Stimulated activated naive B cell treated with anti-CD40 and anti-IgM and Interleukin-4, amounts not matched to agents 10 μg/mL and 1 μg/mL and 100 μg/mL, for 72 hours (primary cell): ENCODE data around the gene GRAP.
A peak's percentile ranks its signal among the peaks of the same experiment; 100 is the strongest.
"Not testable (repeated sequence)": the region's sequence is repeated elsewhere in the genome, so short reads cannot be mapped to it uniquely, and the experiment has no call there.

Experiments used
- ATAC-seq, 2 donors: fragments of 150-1000 bp; cut with Tn5 transposase; replicated peaks; 2 replicates each; pipeline ENCODE4 v1.10.0; 2021; ENCODE audit warnings: moderate library complexity in 1 of 2
- DNase-seq: peaks from one replicate; pipeline ENCODE4 v3.0.0; 2021
- H3K27ac Mint-ChIP-seq: one replicate; pipeline ENCODE4 v1.8.0; 2022; ENCODE audit warnings: mild to moderate bottlenecking, mixed read lengths
- H3K27me3 Mint-ChIP-seq, 2 donors: one replicate each; pipeline ENCODE4 v1.8.0; 2022; ENCODE audit warnings: mixed read lengths in 2 of 2
- H3K36me3 Mint-ChIP-seq, 2 donors: one replicate each; pipeline ENCODE4 v1.8.0; 2022; ENCODE audit warnings: mixed read lengths in 2 of 2, mild to moderate bottlenecking in 1 of 2
- H3K4me1 Mint-ChIP-seq, 2 donors: one replicate each; pipeline ENCODE4 v1.8.0; 2022; ENCODE audit warnings: mixed read lengths in 2 of 2, mild to moderate bottlenecking in 1 of 2
- H3K4me3 Mint-ChIP-seq, 2 donors: one replicate each; pipeline ENCODE4 v1.8.0; 2022; ENCODE audit warnings: mild to moderate bottlenecking in 2 of 2, mixed read lengths in 2 of 2, moderate library complexity in 1 of 2
- H3K9me3 Mint-ChIP-seq, 2 donors: one replicate each; pipeline ENCODE4 v1.8.0; 2022; ENCODE audit warnings: mixed read lengths in 2 of 2, mild to moderate bottlenecking in 1 of 2

Gene GRAP

GRCh38 chr17:19062009-19062717 is 15.4 kb upstream of the GRAP start:
- not testable (repeated sequence) for H3K27me3 Mint-ChIP-seq, H3K4me1 Mint-ChIP-seq, H3K36me3 Mint-ChIP-seq, H3K9me3 Mint-ChIP-seq
- Mint-ChIP-seq H3K4me3 (peak overlapping the region in 1 of 2 donors; percentile 16), H3K27ac (peak overlapping the region; percentile 71)
- peak; percentile 79 to 81 for ATAC-seq
- peak; percentile 98 for DNase-seq

DNA sequence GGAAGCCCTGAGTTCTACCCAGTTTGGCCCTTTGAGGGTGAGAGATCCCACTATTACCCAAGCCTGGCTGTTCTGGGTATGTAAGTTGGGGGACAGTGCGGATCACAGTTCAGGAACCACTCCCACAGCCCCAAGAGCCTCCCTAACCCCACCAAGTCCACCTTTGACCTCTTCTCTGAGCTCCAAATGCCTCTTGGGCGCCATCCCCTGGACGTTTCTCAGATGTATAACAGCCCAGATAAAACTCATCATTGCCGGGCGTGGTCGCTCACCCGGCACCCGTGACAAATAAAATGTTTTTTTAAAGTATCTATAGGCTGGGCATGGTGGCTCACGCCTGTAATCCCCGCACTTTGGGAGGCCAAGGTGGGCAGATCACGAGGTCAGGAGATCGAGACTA is 8.7 kb upstream of the GRAP start:
- not testable (repeated sequence) for H3K9me3 Mint-ChIP-seq, H3K4me3 Mint-ChIP-seq, H3K36me3 Mint-ChIP-seq, H3K27me3 Mint-ChIP-seq, DNase-seq, H3K27ac Mint-ChIP-seq, H3K4me1 Mint-ChIP-seq
- peak; percentile 94 to 96 for ATAC-seq

DNA sequence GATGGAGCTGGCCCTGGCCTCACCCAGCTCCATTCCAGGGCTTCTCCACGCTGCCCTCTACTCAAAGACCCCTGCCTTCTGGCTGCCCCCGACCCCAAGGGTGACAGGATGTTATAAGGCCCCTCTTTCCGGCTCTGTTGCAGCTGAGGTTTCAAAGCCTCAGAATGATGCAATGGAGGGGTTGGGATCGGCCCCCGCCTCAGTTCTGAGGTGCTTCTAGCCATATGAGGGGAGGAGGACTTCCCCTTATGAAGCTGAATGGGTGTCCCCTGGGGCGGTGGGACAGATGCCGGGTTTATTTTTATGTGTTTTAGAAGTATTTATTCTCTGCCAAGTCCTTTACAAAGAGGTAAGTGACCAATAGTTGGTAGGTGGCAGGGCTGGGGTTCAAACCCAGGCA is 2.1 kb upstream of the GRAP start:
- not testable (repeated sequence) for H3K9me3 Mint-ChIP-seq, H3K27ac Mint-ChIP-seq, H3K4me3 Mint-ChIP-seq, DNase-seq, H3K4me1 Mint-ChIP-seq, H3K27me3 Mint-ChIP-seq, H3K36me3 Mint-ChIP-seq
- ATAC-seq, result peak; percentile 24 to 32

- not testable (repeated sequence) for H3K27me3 Mint-ChIP-seq, H3K36me3 Mint-ChIP-seq, H3K27ac Mint-ChIP-seq, DNase-seq, H3K4me1 Mint-ChIP-seq, H3K9me3 Mint-ChIP-seq, ATAC-seq, H3K4me3 Mint-ChIP-seq
Observed at GRCh38 chr17:19047510-19047909, 753 bp upstream of the GRAP start.

DNA sequence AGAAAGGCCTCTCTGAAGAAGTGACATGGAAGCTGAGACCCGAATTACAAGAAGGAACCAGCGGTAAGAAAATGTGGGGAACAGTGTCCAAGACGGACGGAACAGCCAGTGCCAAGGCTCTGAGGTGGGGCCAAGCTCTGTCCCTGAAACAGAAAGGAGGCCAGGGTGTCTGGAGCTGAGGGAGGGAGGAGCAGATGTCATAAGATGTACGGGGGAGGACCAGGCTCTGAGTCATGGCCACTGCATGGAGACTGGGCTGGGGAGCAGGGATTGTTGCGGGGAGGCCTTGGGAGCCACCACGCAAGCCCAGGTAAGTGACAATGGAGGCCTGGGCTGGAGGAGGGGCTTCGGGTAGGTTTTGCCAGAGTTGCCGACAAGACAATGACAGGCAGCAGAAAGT is 2.1 kb downstream of the GRAP start:
- not testable (repeated sequence) for H3K4me3 Mint-ChIP-seq, ATAC-seq, H3K27ac Mint-ChIP-seq, H3K36me3 Mint-ChIP-seq, H3K9me3 Mint-ChIP-seq, H3K27me3 Mint-ChIP-seq, DNase-seq, H3K4me1 Mint-ChIP-seq

GRCh38 chr17:19043032-19043431 is 3.7 kb downstream of the GRAP start:
- H3K27me3 Mint-ChIP-seq, H3K4me1 Mint-ChIP-seq, H3K27ac Mint-ChIP-seq: not testable (repeated sequence)

DNA sequence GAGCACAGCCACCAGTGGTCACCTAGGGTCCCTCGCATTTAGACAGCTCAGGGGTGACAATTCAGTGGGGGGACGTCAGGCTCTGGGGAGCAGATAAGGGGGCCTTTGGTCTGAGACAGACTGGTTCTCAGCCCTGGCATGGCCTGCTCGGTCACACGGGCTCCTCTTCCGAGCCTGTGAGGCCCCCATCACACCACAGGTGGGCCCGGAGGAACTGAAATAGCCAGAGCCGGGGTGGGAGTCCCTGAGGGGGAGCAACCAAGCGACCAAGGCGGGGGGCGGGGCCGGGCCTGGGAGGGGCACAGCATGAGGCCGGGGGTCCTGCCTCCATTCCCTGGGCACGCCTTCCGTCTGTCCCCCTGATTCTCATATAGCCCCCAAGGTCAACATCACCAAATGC is 4.4 kb downstream of the GRAP start:
- not testable (repeated sequence) for H3K27ac Mint-ChIP-seq, H3K36me3 Mint-ChIP-seq, H3K9me3 Mint-ChIP-seq, H3K4me1 Mint-ChIP-seq, H3K4me3 Mint-ChIP-seq, H3K27me3 Mint-ChIP-seq, DNase-seq
- peak; percentile 43 to 59 for ATAC-seq

More at GRCh38 chr17:19043032-19043431, 3.7 kb downstream of the GRAP start:
- H3K36me3 Mint-ChIP-seq, H3K9me3 Mint-ChIP-seq, H3K4me3 Mint-ChIP-seq, DNase-seq: not testable (repeated sequence)
- ATAC-seq, result peak; percentile 6 to 13

- H3K4me3 Mint-ChIP-seq, DNase-seq, H3K36me3 Mint-ChIP-seq, H3K4me1 Mint-ChIP-seq, H3K9me3 Mint-ChIP-seq, H3K27me3 Mint-ChIP-seq, ATAC-seq, H3K27ac Mint-ChIP-seq: not testable (repeated sequence)
Observed at GRCh38 chr17:19041871-19042270, 4.9 kb downstream of the GRAP start.

DNA sequence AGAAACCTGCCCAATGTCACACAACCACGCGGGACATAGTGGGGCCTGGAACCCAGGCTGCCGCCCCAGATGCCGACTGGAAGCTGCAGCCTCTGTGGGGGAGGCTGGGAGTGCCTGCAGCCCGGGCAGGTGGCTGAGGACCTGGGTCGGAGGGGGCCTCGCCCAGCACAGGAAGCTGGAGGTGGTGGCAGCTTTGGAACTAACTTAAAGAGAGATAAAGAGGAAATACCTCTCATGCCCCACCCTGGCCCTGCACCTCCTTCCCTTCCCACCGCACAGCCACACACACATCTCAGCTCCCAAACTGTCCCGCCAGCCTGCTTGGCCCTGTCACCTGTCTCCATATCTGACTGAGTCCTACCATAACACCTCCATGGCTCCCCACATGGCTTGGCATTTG is 6.4 kb downstream of the GRAP start:
- not testable (repeated sequence) for H3K27me3 Mint-ChIP-seq, H3K27ac Mint-ChIP-seq, ATAC-seq, DNase-seq, H3K36me3 Mint-ChIP-seq, H3K4me1 Mint-ChIP-seq, H3K9me3 Mint-ChIP-seq, H3K4me3 Mint-ChIP-seq

- H3K27ac Mint-ChIP-seq, DNase-seq, H3K9me3 Mint-ChIP-seq, H3K27me3 Mint-ChIP-seq, H3K4me1 Mint-ChIP-seq, H3K4me3 Mint-ChIP-seq, H3K36me3 Mint-ChIP-seq: not testable (repeated sequence)
- ATAC-seq, result peak; percentile 49 to 54
Observed at GRCh38 chr17:19038730-19039129, 8.0 kb downstream of the GRAP start.

DNA sequence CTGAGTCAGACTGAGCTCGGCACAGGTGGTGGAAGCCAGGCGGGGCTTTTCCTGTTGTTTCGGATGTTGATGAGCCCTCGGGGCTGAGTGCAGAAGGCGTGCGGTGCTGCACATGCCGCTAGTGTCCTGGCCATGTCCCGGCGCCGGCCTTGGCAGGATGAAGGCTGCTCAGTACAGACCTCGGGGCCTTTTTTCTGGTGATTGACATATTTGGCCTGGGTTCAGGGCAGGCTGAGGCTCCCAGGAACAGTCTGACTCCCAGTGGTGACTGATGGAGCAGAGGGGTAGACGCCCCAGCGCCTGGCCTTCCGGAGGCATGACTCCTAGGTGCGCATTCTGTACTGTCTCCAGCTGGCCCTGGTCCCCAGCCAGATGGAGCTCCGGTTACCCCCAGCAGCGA is 8.8 kb downstream of the GRAP start:
- not testable (repeated sequence) for DNase-seq, H3K4me3 Mint-ChIP-seq, H3K9me3 Mint-ChIP-seq, H3K27ac Mint-ChIP-seq, H3K27me3 Mint-ChIP-seq, H3K4me1 Mint-ChIP-seq, H3K36me3 Mint-ChIP-seq
- peak; percentile 10 to 23 for ATAC-seq

- not testable (repeated sequence) for H3K27ac Mint-ChIP-seq, H3K4me3 Mint-ChIP-seq, DNase-seq, H3K27me3 Mint-ChIP-seq, H3K36me3 Mint-ChIP-seq, ATAC-seq, H3K9me3 Mint-ChIP-seq, H3K4me1 Mint-ChIP-seq
Observed at GRCh38 chr17:19037547-19037946, 9.2 kb downstream of the GRAP start.

DNA sequence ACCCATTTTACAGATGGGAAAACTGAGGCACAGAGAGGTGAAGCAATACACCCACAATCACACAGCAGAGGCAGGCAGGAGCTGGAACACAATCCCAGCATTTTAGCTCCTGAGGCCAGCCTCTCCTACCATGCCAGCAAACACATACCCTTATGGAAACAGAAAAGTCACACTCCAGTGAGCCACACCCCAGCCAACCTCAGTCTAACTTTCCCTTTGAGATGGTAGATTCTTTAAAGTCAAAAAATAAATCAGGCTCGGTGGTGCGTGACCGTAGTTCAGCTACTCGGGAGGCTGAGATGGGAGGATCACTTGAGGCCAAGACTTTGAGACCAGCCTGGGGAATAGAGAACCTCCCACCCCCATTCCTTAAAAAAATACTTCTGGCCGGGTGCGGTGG is 10.6 kb downstream of the GRAP start:
- not testable (repeated sequence) for DNase-seq, H3K27ac Mint-ChIP-seq, H3K4me3 Mint-ChIP-seq, H3K36me3 Mint-ChIP-seq, H3K9me3 Mint-ChIP-seq, H3K27me3 Mint-ChIP-seq, H3K4me1 Mint-ChIP-seq
- ATAC-seq, result peak; percentile 52 to 63

DNA sequence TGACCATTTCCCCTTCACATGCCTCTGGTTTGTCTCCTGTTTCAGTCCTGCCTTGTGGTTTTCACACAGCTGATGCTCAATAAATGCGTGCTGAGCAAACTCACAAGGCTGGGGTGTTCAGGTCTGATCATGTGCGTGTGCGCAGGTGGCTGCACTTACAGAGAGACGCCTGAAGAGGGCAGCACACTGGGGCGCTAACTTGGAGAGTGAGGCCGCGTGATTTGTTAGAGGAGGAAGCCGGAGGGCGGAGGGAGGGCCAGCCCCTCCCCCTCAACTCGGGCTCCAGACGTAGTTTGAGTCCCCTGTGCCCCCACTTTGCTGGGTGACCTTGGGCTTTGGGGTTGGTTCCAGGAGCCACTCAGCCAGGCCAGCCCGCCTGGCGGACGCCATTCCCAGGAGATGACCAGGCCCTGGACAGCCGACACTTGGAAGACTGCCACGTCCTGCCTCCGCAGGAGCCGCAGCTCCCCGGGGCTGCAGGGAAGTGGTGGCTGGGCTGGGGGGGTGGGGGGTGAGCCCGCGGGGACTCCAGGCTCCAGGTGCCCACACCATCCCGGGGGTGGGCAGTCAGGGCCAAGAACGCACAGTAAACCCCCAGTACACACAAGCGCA is 14.3 kb downstream of the GRAP start:
- DNase-seq, H3K27ac Mint-ChIP-seq, H3K4me1 Mint-ChIP-seq, H3K27me3 Mint-ChIP-seq, H3K4me3 Mint-ChIP-seq, H3K9me3 Mint-ChIP-seq, H3K36me3 Mint-ChIP-seq: not testable (repeated sequence)
- peak; percentile 73 to 75 for ATAC-seq

- not testable (repeated sequence) for H3K27me3 Mint-ChIP-seq, H3K36me3 Mint-ChIP-seq, H3K27ac Mint-ChIP-seq, H3K4me1 Mint-ChIP-seq, H3K9me3 Mint-ChIP-seq, H3K4me3 Mint-ChIP-seq
- DNase-seq (peak; percentile 23), ATAC-seq (peak; percentile 57 to 66)
Observed at GRCh38 chr17:19031729-19032128, 15.0 kb downstream of the GRAP start.
